HepG2 (cell line): ENCODE results near the gene KCNJ4. TPM values are rescaled to one million over a fixed set of nuclear protein-coding genes. Genes with fewer than 3 reads are reported as not detected.

ENCODE experiments used
- ATAC-seq: fragments of 200-7000 bp; cut with Tn5 transposase; 3 replicates; pipeline ENCODE4 v1.9.1; 2020; ENCODE audit warnings: mild to moderate bottlenecking, moderate library complexity
- BruUV-seq: library from RNA; stranded (reverse); fragments of 400-500 nt; replicated peaks from 2 replicates; lab custom pipeline; 2021; lab: Mats Ljungman, UMichigan
- CTCF ChIA-PET: fragments of 300-600 bp; formaldehyde crosslinking; extraction: SDS; loops from one replicate; lab custom pipeline; 2021; ENCODE audit warnings: low total read pairs, inconsistent platforms, low intra/inter-chr PET ratio; lab: Yijun Ruan, JAX
- POLR2A ChIA-PET: fragments of 350-600 bp; sonication (Branson Sonifier 250); formaldehyde crosslinking; loops from one replicate; lab custom pipeline; 2020; ENCODE audit warnings: antibody characterized with exemption, inconsistent platforms; lab: Yijun Ruan, JAX
- DNase-seq: peaks from one replicate; pipeline ENCODE4 v3.0.0-alpha.2; 2015; ENCODE audit warnings: low spot score
- FAIRE-seq: peaks from 3 replicates; lab custom pipeline; 2011; peaks lifted over from hg19 to GRCh38; lab: Jason Lieb, UNC
- H2AFZ ChIP-seq: one replicate; pipeline ENCODE4 v1.6.1; 2011; ENCODE audit warnings: low read length, inconsistent platforms
- H3K27ac ChIP-seq: fragments of 300-600 bp; 3 replicates; pipeline ENCODE4 v1.8.0; 2011; ENCODE audit warnings: mixed run types, mild to moderate bottlenecking, mixed read lengths, low read length, inconsistent platforms; ENCODE audit not compliant: insufficient read depth; ENCODE audit errors: extremely low read length
- H3K27me3 ChIP-seq, 2 experiments: fragments of 200-600 bp in 1 of 2; 2 replicates in 1 of 2; 3 replicates in 1 of 2; pipeline versions ENCODE4 v1.6.0 to v1.8.0; 2011; ENCODE audit warnings: low read length in 2 of 2, mild to moderate bottlenecking in 2 of 2, moderate library complexity in 2 of 2, inconsistent platforms in 1 of 2; ENCODE audit not compliant: insufficient read depth in 2 of 2, control insufficient read depth in 1 of 2
- H3K36me3 ChIP-seq, 2 experiments: fragments of 200-600 bp in 1 of 2; replicated peaks in 1 of 2; 2 replicates in 1 of 2; 3 replicates in 1 of 2; pipeline versions ENCODE4 v1.5.1 to v1.8.0; 2011; ENCODE audit warnings: low read length in 2 of 2, inconsistent platforms in 1 of 2; ENCODE audit not compliant: insufficient read depth in 2 of 2, control insufficient read depth in 1 of 2
- H3K4me1 ChIP-seq: 2 replicates; pipeline ENCODE4 v1.5.1; 2012; ENCODE audit warnings: low read length, inconsistent platforms; ENCODE audit not compliant: insufficient read depth
- H3K4me2 ChIP-seq: 2 replicates; pipeline ENCODE4 v1.6.0; 2011; ENCODE audit warnings: low read depth, low read length, inconsistent platforms
- H3K4me3 ChIP-seq, 3 experiments: fragments of 200-600 bp in 1 of 3; sonication (generic), shearing (Covaris generic) in 1 of 3; replicated peaks in 1 of 3; 2 replicates each; pipeline ENCODE4 v1.5.1; 2011 to 2016; ENCODE audit warnings: low read length in 3 of 3, inconsistent platforms in 2 of 3, low read depth in 2 of 3, mild to moderate bottlenecking in 2 of 3, control low read depth in 1 of 3, mixed read lengths in 1 of 3; ENCODE audit not compliant: insufficient read depth in 1 of 3
- H3K79me2 ChIP-seq: one replicate; pipeline ENCODE4 v1.6.1; 2011; ENCODE audit warnings: low read length, inconsistent platforms; ENCODE audit not compliant: insufficient read depth
- H3K9ac ChIP-seq: 2 replicates; pipeline ENCODE4 v1.6.0; 2011; ENCODE audit warnings: mild to moderate bottlenecking, low read depth, low read length, inconsistent platforms; ENCODE audit not compliant: insufficient read depth
- H3K9me3 ChIP-seq: 2 replicates; pipeline ENCODE4 v1.5.1; 2012; ENCODE audit warnings: mild to moderate bottlenecking, low read length
- H4K20me1 ChIP-seq: 2 replicates; pipeline ENCODE4 v1.6.0; 2011; ENCODE audit warnings: inconsistent platforms, mild to moderate bottlenecking, low read length, moderate library complexity; ENCODE audit not compliant: insufficient read depth
- HDAC1 ChIP-seq: sonication (generic); formaldehyde crosslinking; IDR thresholded peaks from 2 replicates; pipeline ENCODE4 v1.5.1; 2020; ENCODE audit warnings: mild to moderate bottlenecking, missing genetic modification reagents
- PATZ1 ChIP-seq: sonication (generic); formaldehyde crosslinking; IDR thresholded peaks from 2 replicates; pipeline ENCODE4 v1.4.0; 2020; ENCODE audit warnings: missing genetic modification reagents
- SALL1 ChIP-seq: sonication (generic); formaldehyde crosslinking; IDR thresholded peaks from 2 replicates; pipeline ENCODE4 v1.8.0; 2022; ENCODE audit warnings: mild to moderate bottlenecking, missing genetic modification reagents
- SP4 ChIP-seq: sonication (generic); formaldehyde crosslinking; IDR thresholded peaks from 2 replicates; pipeline ENCODE4 v1.8.1; 2023; ENCODE audit warnings: mild to moderate bottlenecking, missing genetic modification reagents
- TAF1 ChIP-seq: sonication (generic); formaldehyde crosslinking; IDR thresholded peaks from 2 replicates; pipeline ENCODE4 v1.4.0; 2020; ENCODE audit warnings: missing genetic modification reagents
- TBX2 ChIP-seq: sonication (generic); formaldehyde crosslinking; IDR thresholded peaks from 2 replicates; pipeline ENCODE4 v1.5.0; 2020; ENCODE audit warnings: missing genetic modification reagents, mild to moderate bottlenecking, borderline replicate concordance
- ZBTB2 ChIP-seq: sonication (generic); formaldehyde crosslinking; IDR thresholded peaks from 2 replicates; pipeline ENCODE4 v1.8.0; 2022; ENCODE audit warnings: low read depth, missing genetic modification reagents
- ZNF235 ChIP-seq: sonication (generic); formaldehyde crosslinking; IDR thresholded peaks from 2 replicates; pipeline ENCODE4 v1.8.1; 2023; ENCODE audit warnings: mild to moderate bottlenecking, missing genetic modification reagents, borderline replicate concordance
- ZNF562 ChIP-seq: sonication (generic); formaldehyde crosslinking; IDR thresholded peaks from 2 replicates; pipeline ENCODE4 v1.8.0; 2022; ENCODE audit warnings: missing genetic modification reagents, borderline replicate concordance
- ZNF646 ChIP-seq: sonication (generic); formaldehyde crosslinking; IDR thresholded peaks from 2 replicates; pipeline ENCODE4 v1.9.0; 2021; ENCODE audit warnings: mild to moderate bottlenecking, missing genetic modification reagents
- ZNF652 ChIP-seq: IDR thresholded peaks from 2 replicates; pipeline ENCODE4 v1.6.1; 2016; ENCODE audit warnings: low read depth, borderline replicate concordance
- ZNF746 ChIP-seq: sonication (generic); formaldehyde crosslinking; IDR thresholded peaks from 2 replicates; pipeline ENCODE4 v1.8.0; 2022; ENCODE audit warnings: mild to moderate bottlenecking, missing genetic modification reagents
- WGBS: methylation state at CpG from one replicate; pipeline ENCODE4 v1.1.6; 2017; ENCODE audit warnings: low lambda C conversion rate; 5-methylcytosine and 5-hydroxymethylcytosine counted together
- in situ Hi-C: cut with HindIII; loops from 2 replicates; pipeline ENCODE4 v1.10.0; 2017; ENCODE audit warnings: low pct_unique_long_range_greater_than_20kb; ENCODE audit not compliant: extremely low pct_ligation_motif_present
- intact Hi-C: fragments of 100-400 bp; cut with micrococcal nuclease; formaldehyde crosslinking; loops from one replicate; pipeline ENCODE4 v1.10.0; 2022; ENCODE audit not compliant: unreplicated experiment
- polyA plus RNA-seq, 8 experiments: library from polyadenylated mRNA; depleted of rRNA in 3 of 8; stranded (reverse) in 7 of 8; unstranded in 1 of 8; fragments of >200 nt; fragmentation: Illumina TruSeq in 4 of 8; extraction: Trizol in 4 of 8; gene quantifications; 2 replicates each; pipeline versions ENCODE4 v1.2.1 to v1.2.3, GENCODE V29; 2011 to 2016; ENCODE audit warnings: low read depth in 4 of 8, missing spikeins in 1 of 8, mixed read lengths in 1 of 8; ENCODE audit not compliant: insufficient read depth in 1 of 8
- total RNA-seq, 5 experiments: library from RNA; depleted of rRNA; stranded (reverse); fragments of >200 nt; fragmentation: Illumina TruSeq; extraction: Trizol; gene quantifications; 2 replicates each; pipeline ENCODE4 v1.2.3, GENCODE V29; 2016; ENCODE audit warnings: low read depth in 1 of 5

Gene KCNJ4
- total and polyA plus RNA-seq, 2 of the 13 experiments (the other 11 are each of a cell fraction or from before 2014, with no cell fraction given), result not detected

- no peaks in the 10 kb centered on the region for H3K36me3 ChIP-seq
- H4K20me1 ChIP-seq, result no peaks in the 10 kb centered on the region
- FAIRE-seq (no peak), DNase-seq (peak; percentile 59), ATAC-seq (peak; percentile 84)
- no TSS peak for BruUV-seq
- intact Hi-C loops, result no loop called here
- WGBS, result 0% methylated on average over 11 of the region's 102 CpGs
- H3K9ac ChIP-seq, result peak overlapping the region; percentile 65
- peak overlapping the region; percentile 70 to 82 (median 80) for H3K4me3 ChIP-seq
- CTCF ChIA-PET, result no interaction called here
- no peaks in the 10 kb centered on the region for H3K27me3 ChIP-seq
- peak overlapping the region; percentile 84 for H3K4me2 ChIP-seq
- H3K79me2 ChIP-seq, result peaks cover 14% of the 10 kb centered on the region
- POLR2A ChIA-PET, result interaction anchor here (0.7 to 1.5 kb wide), 4 partner anchors 65 to 347 kb away, joined by 3 to 4 read pairs (median 4); partner anchors contain the start of gene TOMM22
- H3K27ac ChIP-seq, result peak overlapping the region; percentile 74
- peaks cover 52% of the 10 kb centered on the region for H3K4me1 ChIP-seq
- in situ Hi-C loops, result no loop called here
- peak overlapping the region; percentile 63 for H2AFZ ChIP-seq
- H3K9me3 ChIP-seq, result no peaks in the 10 kb centered on the region
- TF ChIP-seq SP4 (CRISPR knock-in tag) (0 out of 2 replicates have a peak, but pooled peaks have one; percentile 21), SALL1 (CRISPR knock-in tag) (peak; percentile 19), ZNF562 (CRISPR knock-in tag) (no peak), ZNF652 (CRISPR knock-in tag) (no peak), HDAC1 (0 out of 2 replicates have a peak, but pooled peaks have one; percentile 13), PATZ1 (CRISPR knock-in tag) (peak; percentile 69; the same call in 1 of the 2 replicates), ZNF746 (CRISPR knock-in tag) (peak; percentile 26; the same call in 1 of the 2 replicates), ZBTB2 (CRISPR knock-in tag) (peak; percentile 44; the same call in 1 of the 2 replicates), TBX2 (CRISPR knock-in tag) (0 out of 2 replicates have a peak, but pooled peaks have one; percentile 18), ZNF235 (CRISPR knock-in tag) (0 out of 2 replicates have a peak, but pooled peaks have one; percentile 39), TAF1 (CRISPR knock-in tag) (peak; percentile 73), ZNF646 (CRISPR knock-in tag) (no peak)
Observed at GRCh38 chr22:38398609-38399461, 56.2 kb downstream of the KCNJ4 start.
